Activated CD4-positive, alpha-beta T cell treated with anti-CD3 and anti-CD28 coated beads, Interleukin-2, Interleukin-4, amounts not matched to agents 100 ng/mL and 50 ng/mL, durations not matched to agents 16 hours and 8 hours (primary cell): ENCODE measurements around the gene COA5.
"Not testable (repeated sequence)": the region's sequence is repeated elsewhere in the genome, so short reads cannot be mapped to it uniquely, and the experiment has no call there.

Experiments
- DNase-seq: peaks from one replicate; pipeline ENCODE4 v3.0.0-alpha.2; 2020; ENCODE audit warnings: low spot score

COA5 gene

DNA sequence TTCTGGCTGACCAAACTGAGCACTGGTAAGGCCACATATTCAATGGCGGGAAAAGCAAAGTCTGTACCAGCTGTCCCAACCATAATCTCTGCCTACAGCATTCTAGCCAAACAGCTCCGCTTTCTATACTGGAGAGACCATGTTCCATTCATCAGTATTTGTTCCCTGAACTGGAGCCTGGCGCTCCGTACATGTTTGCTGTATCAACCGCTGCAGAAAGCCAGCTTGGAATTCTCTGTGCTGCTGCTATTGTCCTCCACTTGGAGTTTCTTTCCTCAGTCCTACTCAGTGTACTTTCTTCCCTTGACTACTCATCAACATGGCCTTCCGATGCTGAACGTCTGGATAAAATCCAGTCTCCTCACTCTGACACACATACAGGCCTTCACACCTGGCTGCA is 1.9 kb downstream of the COA5 start:
- DNase-seq: no peak

DNA sequence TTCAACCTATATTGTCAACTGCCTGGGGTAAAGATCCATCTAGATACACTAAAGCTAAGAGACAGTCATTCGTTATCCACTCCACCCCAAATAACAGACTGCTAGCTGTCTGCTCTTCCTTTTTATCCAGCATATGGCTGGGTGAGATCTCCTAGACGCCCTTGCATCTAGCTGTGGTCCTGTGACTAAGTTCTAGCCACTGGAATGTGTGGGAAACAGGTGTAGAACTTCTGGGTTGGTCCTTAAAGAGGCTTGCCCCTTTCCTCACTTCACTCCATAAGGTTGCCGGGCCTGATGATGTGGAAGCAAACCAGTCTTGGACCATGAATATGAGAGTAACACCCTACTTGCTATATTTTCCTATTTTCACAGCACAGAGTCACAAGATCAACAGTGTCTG is 3.2 kb downstream of the COA5 start:
- DNase-seq: no peak

DNA sequence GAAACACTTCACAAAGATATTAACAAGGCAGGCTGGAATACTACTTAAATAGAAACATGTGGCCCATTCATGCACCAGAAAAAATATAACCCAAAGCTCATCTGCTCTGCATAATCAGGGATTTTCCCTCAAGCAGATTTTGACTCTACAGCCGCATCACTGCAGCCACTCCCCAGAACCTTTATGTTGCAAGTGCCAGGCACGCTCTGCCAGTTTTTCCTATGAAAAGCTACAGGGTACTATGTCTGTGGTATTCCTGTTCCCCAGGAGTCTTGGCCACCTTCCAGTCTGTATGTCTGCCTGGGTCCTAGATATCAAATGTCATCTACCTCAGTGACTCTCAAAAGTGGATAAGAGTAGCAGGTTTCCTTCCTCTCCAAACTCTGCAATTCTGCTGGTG is 3.8 kb downstream of the COA5 start:
- DNase-seq: no peak

DNA sequence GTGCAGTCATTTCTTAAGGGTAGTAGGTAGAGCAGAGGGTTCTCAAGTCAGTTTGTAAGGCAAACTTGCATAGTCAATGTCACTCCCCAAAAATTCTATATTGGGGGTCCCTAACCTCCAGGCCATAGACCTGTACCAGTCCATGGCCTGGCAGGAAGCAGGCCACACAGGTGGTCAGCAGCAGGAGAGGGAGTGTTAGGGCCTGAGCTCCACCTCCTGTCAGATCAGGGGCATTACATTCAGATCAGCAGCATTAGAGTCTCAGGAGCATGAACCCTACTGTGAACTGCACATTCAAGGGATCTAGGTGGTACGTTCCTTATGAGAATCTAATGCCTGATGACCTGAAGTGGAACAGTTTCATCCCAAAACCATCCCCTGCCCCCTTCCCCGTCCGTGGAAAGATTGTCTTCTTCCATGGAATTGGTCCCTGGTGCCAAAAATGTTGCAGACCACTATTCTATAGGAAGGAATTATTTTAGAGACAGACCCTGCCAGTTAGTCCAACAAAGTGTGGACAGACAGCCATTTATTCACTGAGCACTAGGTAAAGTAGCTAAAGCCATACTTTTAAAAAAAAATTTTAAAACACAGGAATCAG is 6.7 kb downstream of the COA5 start:
- peak; percentile 24 for DNase-seq

DNA sequence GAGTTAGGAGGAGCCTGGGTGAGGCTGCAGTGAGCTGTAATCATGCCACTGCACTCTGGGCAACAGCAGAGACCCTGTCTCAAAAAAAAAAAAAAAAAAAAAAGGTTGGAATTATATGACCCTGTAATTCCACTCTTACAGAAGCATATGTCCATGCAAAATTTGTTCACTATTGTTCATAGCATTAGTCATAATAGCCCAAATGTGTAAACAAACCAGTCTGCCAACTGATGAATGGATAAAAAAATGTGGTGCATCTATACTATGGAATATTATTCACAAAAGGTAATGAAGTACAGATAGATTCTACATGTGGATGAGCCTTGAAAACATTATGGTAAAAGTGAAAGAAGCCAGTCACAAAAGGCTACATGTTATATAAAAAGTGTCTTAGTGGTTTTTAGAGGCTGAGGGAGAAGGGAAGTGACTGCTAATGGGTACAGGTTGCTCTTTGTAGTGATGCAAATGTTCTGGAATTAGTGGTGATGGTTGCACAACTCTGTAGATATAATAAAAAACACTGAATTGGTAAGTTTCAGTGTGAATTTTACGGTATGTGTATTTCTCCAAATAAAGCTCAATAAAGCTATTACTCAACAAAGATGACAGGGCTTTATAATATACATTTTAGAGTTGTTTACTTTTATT is 9.4 kb downstream of the COA5 start:
- DNase-seq: no peak

DNA sequence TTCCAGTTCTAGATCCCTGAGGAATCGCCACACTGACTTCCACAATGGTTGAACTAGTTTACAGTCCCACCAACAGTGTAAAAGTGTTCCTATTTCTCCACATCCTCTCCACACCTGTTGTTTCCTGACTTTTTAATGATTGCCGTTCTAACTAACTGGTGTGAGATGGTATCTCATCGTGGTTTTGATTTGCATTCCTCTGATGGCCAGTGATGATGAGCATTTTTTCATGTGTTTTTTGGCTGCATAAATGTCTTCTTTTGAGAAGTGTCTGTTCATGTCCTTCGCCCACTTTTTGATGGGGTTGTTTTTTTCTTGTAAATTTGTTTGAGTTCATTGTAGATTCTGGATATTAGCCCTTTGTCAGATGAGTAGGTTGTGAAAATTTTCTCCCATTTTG is 13.6 kb downstream of the COA5 start:
- not testable (repeated sequence) for DNase-seq

DNA sequence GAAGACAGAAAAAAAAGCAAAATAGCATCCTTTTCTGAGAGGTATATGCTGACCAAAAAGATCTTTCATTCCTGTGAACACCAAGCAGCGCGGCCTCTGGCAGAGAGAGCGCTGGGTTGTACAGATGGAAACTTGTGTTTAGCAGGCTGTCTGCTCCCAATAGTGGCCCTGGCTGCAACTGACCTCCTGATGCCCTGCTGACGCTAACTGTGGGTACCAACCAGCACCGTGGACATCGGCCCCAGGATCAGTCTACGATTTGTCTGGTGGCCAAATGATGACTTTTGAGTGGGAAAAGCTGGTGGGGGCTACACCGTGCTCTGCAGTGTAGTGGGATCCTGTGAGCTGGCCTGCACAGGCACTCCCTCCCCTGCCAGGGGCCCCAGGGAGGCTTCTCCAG is 15.7 kb downstream of the COA5 start:
- DNase-seq: no peak

DNA sequence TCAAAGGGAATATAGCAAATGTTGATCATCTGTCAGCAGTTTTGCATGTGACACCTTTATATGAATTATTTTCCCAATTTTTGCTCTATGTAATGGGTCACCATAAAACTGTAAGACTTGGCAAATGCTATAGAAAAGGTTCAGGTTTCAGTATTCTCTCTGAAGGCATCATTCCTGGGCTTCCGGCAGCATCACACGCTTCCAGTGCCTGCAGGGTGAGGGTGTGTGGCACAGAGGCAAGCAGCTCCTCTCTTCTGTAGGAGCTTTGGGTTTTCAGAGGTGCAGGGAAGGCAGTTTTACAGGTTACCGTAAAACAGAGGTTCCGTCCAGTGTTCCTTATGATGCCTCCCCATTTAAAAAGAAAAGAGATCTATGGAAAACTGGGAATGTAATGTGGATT is 18.8 kb downstream of the COA5 start:
- no peak for DNase-seq

DNA sequence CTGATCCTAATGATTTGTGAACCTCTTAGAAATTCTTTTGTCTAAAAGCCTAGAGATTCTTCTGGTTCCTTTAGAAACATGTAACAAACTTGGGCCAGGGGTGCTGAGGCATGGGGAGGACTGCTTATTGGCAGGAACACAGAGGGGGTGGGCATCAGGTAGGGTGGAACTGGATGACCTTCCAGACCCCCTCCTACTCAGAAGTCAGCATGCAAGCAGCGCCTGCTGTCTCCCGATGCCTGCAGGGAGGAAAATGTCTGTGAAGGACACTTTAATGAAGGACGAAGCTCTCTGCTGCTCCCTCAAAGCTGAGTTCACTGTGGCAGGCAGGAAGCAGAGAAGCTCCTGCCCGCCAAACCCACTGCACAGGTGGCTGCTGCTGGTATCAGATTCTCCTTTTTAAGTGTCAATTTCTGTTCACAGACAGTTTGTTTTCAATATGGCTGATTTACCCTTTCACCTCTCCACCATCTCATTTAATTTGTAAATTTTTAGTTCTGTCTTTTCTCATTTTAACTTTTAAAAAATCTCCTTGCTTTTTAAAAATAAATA is 19.4 kb downstream of the COA5 start:
- no peak for DNase-seq

DNA sequence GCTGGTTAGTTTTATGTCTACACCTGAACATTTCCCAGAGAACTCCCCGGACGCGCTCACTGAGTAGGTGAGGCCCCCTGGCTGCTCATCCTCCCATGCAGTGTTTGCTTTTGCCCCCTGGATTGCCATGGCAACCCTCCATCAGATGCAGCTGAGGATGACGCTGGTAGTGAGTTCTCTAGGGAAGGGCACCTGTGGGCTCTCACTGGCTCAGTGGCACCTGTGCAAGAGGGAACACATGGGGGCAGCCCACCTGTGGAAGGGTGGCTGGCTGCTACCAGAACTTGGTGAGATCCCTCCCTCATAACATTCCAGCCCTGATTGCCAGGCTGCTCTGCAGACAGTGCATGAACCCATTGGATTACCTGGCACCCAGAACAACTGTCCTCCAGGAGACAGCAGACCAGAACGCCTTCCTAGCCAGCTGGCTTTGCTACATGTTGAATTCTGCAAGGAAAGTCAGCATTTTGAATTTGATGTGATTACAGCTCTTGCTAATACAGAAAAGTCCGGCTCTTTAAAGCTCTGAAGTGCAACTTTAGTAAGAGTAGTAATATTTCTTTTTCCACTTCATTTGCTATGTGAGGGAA is 21.7 kb downstream of the COA5 start:
- no peak for DNase-seq

DNA sequence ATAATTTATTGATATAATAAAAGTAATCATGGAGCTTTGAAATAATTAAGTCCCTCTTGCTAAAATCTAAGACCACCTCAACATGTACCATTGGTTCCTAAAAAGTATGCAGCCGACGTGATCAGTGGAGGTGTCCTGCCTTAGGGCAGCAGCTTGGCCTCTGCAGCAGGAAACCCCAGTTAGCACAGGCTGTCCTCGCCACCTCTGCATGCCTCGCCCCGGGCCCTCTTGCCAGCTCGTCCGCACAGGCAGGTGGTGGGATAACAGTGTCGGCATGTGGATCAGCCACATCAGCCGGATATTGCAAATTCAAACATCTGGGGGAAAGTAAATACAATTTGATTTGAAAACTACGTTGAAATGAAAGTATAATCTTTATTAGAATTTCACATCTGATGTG is 22.9 kb downstream of the COA5 start:
- no peak for DNase-seq

DNA sequence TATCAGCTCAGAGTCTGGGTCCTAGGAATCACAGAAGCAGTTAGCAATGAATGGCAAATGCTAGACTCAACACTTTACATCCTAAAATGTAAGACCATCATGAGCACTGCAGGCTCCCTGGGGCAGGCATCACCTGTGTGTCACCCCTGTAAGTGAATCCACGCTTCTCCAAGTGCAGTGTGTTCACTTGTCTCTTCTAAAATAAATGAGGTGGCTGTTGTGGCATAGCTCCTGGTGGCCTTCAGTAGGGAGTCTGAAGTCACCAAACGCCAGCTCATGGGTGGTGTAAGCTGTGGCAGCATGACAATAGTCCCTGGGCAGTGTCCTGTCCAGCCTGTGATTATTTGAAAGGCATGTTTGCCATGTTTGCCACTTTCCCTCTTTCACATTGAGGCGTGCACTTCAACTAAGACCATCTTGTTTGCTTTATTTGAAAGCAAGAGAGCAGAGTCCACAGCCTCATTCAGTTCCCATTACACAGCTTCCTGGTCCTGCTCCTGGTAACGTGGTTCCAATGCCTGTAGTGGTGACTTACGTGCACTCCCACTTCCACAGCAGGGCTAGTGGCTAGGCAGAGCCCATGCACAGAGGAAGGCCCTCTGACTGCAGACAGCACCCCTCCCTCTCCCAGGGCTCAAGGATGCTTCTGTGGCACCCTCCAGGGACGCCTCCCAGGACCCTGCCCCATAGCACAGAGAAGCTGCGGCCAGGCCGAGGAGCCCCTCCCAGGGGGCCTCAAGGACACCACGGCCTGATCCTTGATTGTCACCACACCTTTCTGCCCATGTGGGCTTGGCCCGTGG is 24.3 kb downstream of the COA5 start:
- no peak for DNase-seq

DNA sequence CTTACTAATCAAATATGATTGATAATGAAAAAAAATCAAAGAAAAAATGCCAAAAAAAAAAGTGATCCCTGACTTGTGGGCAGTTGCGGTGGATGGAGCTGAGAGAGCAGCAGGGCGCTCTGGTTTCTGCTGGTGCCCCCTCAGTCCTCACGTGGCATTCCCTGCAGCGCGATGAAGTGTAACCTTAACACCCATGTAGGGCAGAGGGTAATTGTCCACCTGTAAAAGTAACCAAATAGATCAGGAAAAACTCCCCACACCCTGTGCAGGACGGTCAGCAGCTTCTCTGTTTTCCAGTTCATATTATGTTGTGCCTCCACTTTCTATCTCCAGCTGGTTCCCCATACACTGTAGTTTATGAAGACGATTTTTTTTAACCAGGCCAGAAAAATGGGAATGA is 25.0 kb downstream of the COA5 start:
- no peak for DNase-seq

DNA sequence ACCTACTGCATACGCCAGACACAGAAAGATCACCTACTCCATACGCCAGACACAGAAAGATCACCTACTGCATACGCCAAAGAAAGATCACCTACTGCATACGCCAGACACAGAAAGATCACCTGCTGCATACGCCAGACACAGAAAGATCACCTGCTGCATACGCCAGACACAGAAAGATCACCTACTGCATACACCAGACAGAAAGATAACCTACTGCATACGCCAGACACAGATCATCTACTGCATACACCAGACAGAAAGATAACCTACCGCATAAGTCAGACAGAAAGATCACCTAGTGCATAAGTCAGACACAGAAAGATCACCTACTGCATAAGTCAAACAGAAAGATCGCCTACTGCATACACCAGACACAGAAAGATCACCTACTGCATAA is 25.8 kb downstream of the COA5 start:
- DNase-seq: no peak

DNA sequence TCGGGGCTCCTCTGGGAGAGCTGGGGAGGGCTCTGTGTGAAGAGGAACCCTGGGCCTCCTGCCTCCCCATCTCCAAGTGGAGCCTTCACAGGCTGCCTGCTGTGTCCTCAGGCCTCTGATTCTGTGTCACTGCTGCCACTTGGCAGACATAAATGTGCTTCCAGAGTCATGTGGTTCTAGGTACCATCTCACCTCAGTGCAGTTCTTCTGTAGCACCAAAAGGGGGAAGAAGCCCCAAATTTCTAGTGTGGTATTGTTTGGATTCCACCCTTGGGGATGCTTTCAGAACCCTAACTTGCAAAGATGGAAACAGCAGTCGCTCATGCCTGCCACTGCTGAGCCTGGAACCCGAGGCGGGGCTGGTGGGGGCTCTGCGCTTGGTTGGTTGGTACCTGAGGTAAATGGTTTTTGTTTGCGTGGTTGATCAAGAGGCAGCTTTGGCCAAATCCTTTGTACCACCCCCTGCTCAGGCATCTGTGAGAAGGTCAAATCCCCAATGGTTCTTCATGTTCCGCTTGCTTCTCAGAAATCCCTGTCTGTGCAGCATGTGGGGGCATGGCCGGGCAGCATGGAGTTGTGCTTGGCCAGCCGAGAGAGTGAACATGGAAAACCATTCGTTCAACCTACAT is 27.5 kb downstream of the COA5 start:
- DNase-seq: no peak

DNA sequence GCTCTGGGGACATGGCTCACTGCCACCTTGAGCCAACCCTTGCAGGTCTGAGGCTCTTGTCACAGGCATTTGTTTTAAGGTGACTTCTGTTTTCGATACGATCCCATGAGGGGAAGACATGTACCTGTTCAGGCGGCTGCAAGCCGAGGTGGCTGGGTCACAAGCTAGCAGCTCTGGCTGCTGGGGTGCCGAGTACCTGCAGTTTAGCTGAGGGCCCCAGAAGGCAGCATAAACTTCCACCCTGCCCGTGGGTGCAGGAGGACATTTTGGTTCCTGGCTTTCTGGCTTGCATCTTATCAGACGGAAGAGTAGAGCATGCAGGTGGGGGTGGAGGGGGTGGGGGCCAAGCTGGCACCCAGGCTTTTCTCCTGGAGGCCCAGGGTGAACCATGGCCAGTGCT is 28.4 kb downstream of the COA5 start:
- DNase-seq: no peak

DNA sequence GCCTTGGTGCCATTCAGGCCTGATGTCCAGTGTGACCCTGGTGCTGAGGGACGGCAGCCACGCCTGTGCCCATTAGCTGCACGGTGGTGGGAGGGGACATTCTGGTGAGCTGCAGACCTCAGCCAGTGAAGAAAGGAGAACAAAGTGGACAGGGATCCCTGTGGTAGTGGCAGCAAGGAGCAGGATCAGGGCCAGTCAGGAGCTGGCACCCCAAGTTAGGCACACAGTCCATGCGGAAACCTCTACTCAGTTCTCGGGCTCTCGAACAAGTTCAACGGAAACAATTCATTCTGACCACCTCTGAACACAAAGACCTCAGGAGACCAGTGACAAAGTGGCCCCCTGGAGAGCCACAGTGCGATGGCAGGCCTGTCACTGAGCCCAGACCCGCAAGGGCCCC is 30.1 kb downstream of the COA5 start:
- no peak for DNase-seq

DNA sequence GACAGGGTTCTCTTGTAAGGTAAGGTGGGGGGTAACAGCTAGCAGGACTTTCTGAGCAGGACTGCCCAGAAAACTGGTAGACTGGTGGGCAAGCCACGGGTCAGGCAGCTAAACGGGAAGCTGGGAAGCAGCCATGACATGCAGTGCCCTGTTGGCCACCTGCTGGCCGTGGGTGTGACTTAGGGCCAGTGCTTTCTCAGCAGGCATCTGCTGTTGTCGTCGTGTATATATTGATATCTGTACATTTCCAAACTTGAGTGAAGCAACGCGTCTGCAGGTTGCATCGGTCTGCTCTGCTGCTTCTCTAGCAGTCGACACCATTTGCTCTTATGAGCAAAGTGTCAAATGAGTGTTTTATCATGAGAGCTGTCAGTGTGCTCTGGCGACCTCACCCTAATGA is 31.0 kb downstream of the COA5 start:
- no peak for DNase-seq

DNA sequence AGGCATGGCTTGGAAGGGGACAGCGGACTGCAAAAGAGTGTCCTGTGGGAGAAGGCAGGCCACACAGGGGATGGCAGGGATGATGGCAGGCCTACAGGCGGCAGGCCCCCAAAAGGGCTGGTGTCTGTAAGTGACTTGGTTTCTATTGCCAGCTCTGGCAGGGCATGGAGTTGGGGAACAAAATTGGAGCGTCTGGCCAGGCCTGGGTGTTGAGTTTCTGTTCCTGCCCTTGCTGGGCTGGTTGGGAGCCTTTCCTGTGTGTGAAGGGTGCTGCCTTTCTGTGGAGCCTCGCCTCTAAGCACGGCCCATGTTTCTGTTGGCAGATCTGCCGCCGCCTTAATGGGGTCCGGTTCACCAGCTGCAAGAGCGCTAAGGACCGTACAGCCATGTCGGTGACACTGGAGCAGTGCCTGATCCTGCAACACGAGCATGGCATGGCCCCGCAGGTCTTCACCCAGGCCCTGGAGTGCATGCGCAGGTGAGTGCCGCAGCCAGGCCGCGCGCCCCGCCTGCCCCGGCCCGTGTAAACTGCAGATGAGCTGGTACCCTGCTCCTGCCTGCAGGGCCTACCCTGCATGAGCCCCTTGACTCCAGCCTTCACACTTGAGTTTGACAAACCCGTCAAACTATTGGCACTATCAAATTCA is 31.5 kb downstream of the COA5 start:
- no peak for DNase-seq

DNA sequence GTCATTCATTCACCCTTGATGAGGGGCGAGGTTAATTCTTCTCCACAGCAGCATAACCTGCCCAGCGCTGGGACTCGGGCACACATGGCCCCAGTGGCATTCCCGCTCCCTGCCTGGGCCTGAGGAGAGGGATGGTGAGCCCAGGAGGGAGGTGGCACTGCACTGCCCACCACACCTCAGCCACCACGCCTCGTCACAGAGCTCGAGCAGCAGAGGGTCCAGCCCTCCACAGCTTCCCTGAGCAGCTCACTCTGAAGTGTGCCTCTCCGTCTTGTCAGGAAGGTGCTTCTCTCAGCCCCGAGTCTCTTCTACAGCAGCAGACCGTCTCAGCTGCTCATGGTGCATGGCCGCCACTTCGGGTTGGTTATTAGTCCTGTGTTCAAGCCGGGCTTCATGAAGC is 34.9 kb downstream of the COA5 start:
- no peak for DNase-seq

DNA sequence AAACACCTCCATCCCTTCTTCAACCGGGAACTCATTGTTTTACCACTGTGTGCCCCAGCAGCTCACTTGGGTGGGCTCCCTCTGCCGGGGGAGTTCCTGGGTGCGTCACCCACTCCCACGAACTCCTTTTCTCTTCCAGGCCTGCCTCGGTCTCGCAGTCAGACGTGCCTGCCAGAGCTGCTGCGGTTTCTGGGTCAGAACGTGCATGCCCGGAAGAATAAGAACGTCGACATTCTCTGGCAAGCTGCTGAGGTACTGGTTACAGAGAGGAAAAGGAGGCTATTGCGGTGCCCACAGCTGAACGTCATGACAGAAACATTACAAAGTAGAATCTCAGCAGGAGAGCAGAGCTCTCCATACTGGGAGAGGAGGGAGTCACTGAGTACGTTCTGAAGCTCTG is 35.6 kb downstream of the COA5 start:
- DNase-seq: no peak

DNA sequence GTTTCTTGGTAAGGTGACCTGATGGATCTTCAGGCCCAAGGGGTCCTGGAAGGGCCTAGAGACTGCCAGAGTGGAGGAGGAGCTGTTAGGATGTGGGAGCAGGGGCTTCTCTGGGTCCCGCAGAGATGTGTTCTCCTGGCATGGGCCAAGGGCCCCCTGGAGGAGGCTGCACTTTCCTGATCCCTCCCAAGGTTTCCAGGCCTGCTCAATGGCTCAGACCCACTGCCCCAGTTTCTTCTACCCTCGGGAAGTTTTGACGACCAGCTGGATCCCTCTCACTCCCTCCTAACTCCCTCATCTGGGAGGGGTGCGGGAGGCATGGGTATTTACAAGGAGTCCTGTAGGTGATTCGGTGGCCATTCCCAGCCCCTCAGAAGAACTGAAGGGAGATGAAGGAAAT is 36.1 kb downstream of the COA5 start:
- no peak for DNase-seq
